Central memory CD8-positive, alpha-beta T cell (primary cell): ENCODE results near the gene SPRED1.

ENCODE experiments used
- ATAC-seq: fragments of 150-1000 bp; cut with Tn5 transposase; replicated peaks from 2 replicates; pipeline ENCODE4 v1.10.0; 2022; ENCODE audit warnings: mild to moderate bottlenecking, moderate FRiP score, moderate number of reproducible peaks; ENCODE audit not compliant: poor library complexity, severe bottlenecking; ENCODE audit errors: extremely low read depth
- DNase-seq, 2 donors: peaks; one replicate each; pipeline ENCODE4 v3.0.0; 2021; ENCODE audit warnings: low spot score in 2 of 2
- H3K27ac Mint-ChIP-seq: one replicate; pipeline ENCODE4 v1.8.0; 2022; ENCODE audit warnings: low read depth, mild to moderate bottlenecking, moderate library complexity, mixed read lengths
- H3K27me3 Mint-ChIP-seq: one replicate; pipeline ENCODE4 v1.8.0; 2022; ENCODE audit warnings: mixed read lengths
- H3K36me3 Mint-ChIP-seq: one replicate; pipeline ENCODE4 v1.8.0; 2022; ENCODE audit warnings: mild to moderate bottlenecking, moderate library complexity, mixed read lengths; ENCODE audit not compliant: insufficient read depth
- H3K4me1 Mint-ChIP-seq: one replicate; pipeline ENCODE4 v1.8.0; 2022; ENCODE audit warnings: mixed read lengths
- H3K4me3 Mint-ChIP-seq: one replicate; pipeline ENCODE4 v1.8.0; 2022; ENCODE audit warnings: mild to moderate bottlenecking, moderate library complexity, mixed read lengths
- H3K9me3 Mint-ChIP-seq: one replicate; pipeline ENCODE4 v1.8.0; 2022; ENCODE audit warnings: mixed read lengths

SPRED1 gene

DNA sequence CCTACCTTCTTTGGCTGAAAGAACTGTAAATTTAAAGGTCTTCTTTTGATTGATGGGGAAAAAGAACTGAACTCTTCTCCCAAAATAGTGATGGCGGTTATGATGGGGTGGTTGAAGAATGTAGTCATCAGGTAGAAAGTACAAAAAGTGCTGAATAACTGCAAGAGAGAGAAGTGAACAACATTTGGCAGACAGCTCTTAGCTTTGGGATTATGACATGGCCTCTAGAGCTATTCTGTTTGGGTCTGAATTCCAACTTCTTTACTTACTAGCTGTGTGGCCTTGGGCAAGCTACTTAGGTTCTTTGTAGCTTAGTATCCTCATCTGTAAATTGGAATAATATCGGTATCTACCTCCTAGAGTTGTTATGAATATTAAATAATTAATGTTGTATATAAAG is 91.7 kb downstream of the SPRED1 start:
- no peak overlapping the region for H3K27ac Mint-ChIP-seq
- DNase-seq: no peak
- H3K9me3 Mint-ChIP-seq: no peaks in the 10 kb centered on the region
- no peaks in the 10 kb centered on the region for H3K27me3 Mint-ChIP-seq
- H3K4me1 Mint-ChIP-seq: no peaks in the 10 kb centered on the region
- no peak overlapping the region for H3K4me3 Mint-ChIP-seq
- peaks cover 4% of the 10 kb centered on the region for H3K36me3 Mint-ChIP-seq
- ATAC-seq: no peak

DNA sequence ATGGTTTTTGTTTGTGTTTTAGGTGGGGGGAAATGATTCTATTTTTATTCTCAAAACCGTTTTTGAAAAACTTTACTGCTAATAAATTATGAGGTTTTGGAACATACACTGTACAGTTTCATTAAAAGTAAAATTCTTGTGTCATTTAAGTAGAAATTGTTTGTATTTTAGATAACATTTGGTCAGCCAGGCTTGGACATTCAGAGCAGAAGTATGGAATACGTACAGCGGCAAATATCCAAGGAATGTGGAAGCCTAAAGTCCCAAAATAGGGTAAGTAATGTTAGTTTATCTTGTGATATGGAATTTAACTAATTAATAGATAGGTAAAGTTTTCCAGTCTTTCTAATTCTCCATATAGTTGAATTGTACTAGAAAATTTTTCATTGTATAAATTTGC is 96.6 kb downstream of the SPRED1 start:
- H3K27me3 Mint-ChIP-seq: no peaks in the 10 kb centered on the region
- H3K4me1 Mint-ChIP-seq: no peaks in the 10 kb centered on the region
- no peak overlapping the region for H3K4me3 Mint-ChIP-seq
- DNase-seq (no peak), ATAC-seq (no peak)
- H3K9me3 Mint-ChIP-seq: no peaks in the 10 kb centered on the region
- no peaks in the 10 kb centered on the region for H3K36me3 Mint-ChIP-seq
- H3K27ac Mint-ChIP-seq: no peak overlapping the region

DNA sequence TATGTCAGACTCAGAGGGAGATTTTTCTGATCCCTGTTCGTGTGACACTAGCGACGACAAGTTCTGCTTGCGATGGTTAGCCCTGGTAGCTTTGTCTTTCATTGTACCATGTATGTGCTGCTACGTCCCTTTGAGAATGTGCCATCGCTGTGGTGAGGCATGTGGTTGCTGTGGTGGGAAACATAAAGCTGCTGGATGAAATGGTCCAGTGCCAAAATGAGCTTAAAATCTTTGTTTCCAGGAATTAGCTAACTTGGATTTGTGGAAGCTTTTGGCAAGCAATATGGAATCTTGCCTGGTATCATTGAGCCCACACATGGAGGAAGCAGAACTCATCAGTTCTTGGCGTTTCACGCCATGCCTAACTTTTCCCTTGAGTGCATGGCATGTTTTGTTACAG is 98.8 kb downstream of the SPRED1 start:
- no peak for DNase-seq
- no peak overlapping the region for H3K27ac Mint-ChIP-seq
- no peaks in the 10 kb centered on the region for H3K36me3 Mint-ChIP-seq
- no peaks in the 10 kb centered on the region for H3K27me3 Mint-ChIP-seq
- no peaks in the 10 kb centered on the region for H3K4me1 Mint-ChIP-seq
- no peak for ATAC-seq
- H3K9me3 Mint-ChIP-seq: no peaks in the 10 kb centered on the region
- no peak overlapping the region for H3K4me3 Mint-ChIP-seq

DNA sequence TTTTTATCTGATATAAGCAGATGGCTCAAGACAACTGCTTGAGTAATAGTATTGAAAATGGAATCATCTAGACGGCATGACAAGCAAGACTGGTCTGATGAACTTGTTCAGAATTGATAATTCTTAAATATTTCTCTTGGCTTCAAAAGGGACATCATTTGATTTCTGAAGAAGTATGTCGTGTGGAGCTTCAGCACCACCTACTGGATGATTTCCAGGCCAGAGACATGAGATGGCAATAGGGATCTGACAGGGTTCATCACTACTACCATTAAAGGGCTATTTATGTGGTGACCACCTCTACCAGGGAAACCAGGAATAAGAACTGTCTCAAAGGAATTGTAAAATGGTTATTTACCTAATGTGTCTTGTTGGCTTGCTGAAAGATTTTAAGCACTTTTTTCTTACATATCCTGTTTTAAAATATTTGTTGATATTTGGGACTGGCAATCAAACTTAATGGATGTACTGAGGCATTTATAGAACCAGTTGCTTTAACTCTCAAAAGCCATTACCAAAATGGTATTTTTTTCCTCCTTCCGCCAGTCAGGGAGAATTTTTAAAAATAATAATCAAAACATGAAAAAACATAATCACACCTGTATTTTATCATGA is 101.8 kb downstream of the SPRED1 start:
- Mint-ChIP-seq H3K4me3 (no peak overlapping the region), H3K36me3 (no peaks in the 10 kb centered on the region), H3K27ac (no peak overlapping the region), H3K4me1 (no peaks in the 10 kb centered on the region), H3K9me3 (no peaks in the 10 kb centered on the region), H3K27me3 (no peaks in the 10 kb centered on the region)
- DNase-seq (peak; percentile 38 to 45), ATAC-seq (no peak)

DNA sequence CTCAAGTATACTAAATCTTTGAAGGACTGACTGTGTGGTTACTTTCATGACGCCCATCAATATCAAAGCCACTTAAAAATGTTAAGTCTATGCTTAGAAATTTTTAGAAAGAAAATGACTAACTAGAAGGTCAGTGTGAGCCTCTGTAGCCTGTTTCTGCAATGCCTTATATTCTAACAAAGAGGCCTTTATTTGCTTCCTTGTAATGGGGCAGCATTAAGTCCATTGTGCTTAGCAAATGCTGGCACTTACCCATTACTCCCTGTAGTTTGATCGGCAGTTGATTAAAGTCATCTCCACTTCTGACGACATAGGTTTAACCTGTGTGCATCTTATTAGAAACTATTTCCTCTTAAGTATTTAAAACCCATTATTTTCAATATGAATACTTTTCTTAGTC is 109.7 kb downstream of the SPRED1 start:
- Mint-ChIP-seq H3K4me1 (no peaks in the 10 kb centered on the region), H3K36me3 (no peaks in the 10 kb centered on the region), H3K27ac (no peak overlapping the region), H3K4me3 (no peak overlapping the region), H3K27me3 (peaks cover 56% of the 10 kb centered on the region), H3K9me3 (no peaks in the 10 kb centered on the region)
- ATAC-seq (no peak), DNase-seq (no peak)

DNA sequence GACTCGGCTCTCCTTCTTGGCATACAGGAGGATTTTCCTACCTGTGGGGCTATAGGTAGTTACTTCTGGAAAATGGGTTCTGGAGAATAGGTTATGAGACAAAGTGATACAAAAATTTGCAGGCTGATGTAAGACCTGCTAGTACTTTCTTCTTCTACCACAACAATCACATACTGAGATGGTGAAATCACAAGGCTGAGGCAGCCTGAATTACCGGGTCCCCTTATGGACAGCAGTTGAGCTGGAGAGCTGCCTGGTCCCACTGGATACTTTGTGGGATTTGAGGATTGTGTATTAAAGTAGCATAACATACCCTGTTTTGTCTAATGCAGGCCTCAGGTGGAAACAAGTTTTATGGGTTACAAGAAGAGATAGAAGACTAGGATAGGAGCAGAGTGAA is 114.8 kb downstream of the SPRED1 start:
- peaks cover 56% of the 10 kb centered on the region for H3K27me3 Mint-ChIP-seq
- H3K27ac Mint-ChIP-seq: no peak overlapping the region
- ATAC-seq (no peak), DNase-seq (no peak)
- no peaks in the 10 kb centered on the region for H3K9me3 Mint-ChIP-seq
- no peaks in the 10 kb centered on the region for H3K4me1 Mint-ChIP-seq
- no peak overlapping the region for H3K4me3 Mint-ChIP-seq
- no peaks in the 10 kb centered on the region for H3K36me3 Mint-ChIP-seq

DNA sequence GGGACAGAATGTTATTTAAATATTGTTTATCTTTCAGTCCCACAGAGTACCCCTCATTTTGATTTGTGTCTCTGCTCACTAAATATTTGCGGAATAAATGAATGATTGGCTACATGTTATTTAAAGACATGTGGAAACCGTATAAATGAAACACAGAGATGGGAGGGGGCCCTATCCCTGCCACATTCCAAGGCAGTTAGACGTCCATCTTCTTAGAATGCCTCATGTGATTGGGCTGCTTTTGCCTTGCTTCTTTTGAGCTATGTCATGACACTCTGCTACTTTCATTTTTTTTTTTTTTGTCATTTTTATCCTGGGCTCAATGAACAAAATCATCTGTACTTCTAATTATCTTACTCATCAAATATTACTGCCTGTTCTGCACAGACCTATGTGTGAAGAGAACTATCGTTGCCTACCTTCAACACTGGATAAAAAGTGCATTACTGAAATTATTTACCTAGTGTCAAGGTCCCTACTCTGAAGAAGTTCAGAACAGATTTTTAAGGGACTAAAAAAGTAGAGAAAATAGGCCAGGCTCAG is 117.4 kb downstream of the SPRED1 start:
- ATAC-seq: no peak
- Mint-ChIP-seq H3K4me1 (no peaks in the 10 kb centered on the region), H3K9me3 (no peaks in the 10 kb centered on the region), H3K36me3 (no peaks in the 10 kb centered on the region), H3K4me3 (no peak overlapping the region), H3K27ac (no peak overlapping the region), H3K27me3 (peaks cover 55% of the 10 kb centered on the region)
- no peak for DNase-seq

DNA sequence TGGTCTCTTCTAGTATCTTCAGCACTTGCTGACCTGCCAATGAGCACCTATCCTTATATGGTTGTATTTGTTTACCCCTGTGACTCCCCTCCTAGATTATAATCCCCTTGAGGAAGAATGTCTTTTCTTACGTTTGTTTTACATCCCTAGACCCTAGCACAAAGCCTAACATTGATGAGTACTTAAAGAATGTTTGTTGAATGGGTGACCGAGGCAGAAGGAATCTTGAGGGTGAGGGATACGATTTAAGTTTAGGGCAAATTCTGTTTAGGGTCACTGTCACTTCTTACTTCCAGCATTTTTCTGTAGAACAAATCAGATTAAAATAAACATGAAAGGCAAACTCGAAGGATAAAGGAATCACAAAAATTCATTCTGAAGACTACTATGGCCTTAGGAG is 120.4 kb downstream of the SPRED1 start:
- H3K36me3 Mint-ChIP-seq: no peaks in the 10 kb centered on the region
- H3K27me3 Mint-ChIP-seq: peaks cover 51% of the 10 kb centered on the region
- no peak overlapping the region for H3K27ac Mint-ChIP-seq
- H3K4me1 Mint-ChIP-seq: no peaks in the 10 kb centered on the region
- H3K9me3 Mint-ChIP-seq: no peaks in the 10 kb centered on the region
- ATAC-seq: no peak
- H3K4me3 Mint-ChIP-seq: no peak overlapping the region
- no peak for DNase-seq

DNA sequence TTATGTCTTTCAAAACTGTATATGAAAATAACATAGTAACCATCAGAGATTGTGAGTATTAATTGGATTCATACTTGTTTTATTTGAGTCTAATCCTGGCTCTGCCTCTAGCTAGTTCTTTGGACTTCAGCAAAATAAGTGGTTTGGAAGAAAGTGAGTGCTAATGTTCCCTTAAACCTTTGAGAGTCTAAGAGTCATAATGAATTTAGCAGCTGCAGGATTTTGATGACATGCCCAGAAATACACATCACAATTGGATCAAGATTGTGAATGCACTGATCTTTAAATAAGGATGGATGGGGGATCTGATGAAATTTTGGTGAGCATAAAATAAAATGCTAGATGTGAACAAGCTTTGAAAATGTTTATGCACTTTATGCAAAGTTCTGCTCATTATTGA is 121.4 kb downstream of the SPRED1 start:
- Mint-ChIP-seq H3K36me3 (no peaks in the 10 kb centered on the region), H3K27me3 (peaks cover 57% of the 10 kb centered on the region), H3K4me1 (no peaks in the 10 kb centered on the region), H3K27ac (no peak overlapping the region), H3K9me3 (no peaks in the 10 kb centered on the region), H3K4me3 (no peak overlapping the region)
- DNase-seq (no peak), ATAC-seq (no peak)

DNA sequence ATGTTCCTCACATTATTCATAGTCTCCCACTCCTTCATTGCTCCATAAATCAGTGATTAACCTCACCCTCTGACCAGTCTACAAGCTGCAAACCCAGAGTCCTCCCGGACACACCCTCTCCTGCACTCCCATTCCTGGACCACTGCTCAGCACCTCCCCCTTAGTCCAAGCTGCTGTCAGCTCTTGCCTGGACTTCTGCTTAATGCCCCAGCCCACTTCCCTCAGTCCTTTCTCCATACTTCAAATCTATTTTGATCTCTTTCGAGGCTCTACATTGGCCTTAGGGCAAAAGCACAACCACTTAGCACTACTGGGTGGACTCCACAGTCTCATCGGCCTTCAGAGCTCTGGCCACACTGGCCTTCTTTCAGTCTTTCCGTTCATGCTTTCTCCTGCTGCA is 121.9 kb downstream of the SPRED1 start:
- ATAC-seq: no peak
- no peak for DNase-seq
- Mint-ChIP-seq H3K27me3 (peaks cover 62% of the 10 kb centered on the region), H3K9me3 (no peaks in the 10 kb centered on the region), H3K27ac (no peak overlapping the region), H3K4me3 (no peak overlapping the region), H3K4me1 (no peaks in the 10 kb centered on the region), H3K36me3 (no peaks in the 10 kb centered on the region)

DNA sequence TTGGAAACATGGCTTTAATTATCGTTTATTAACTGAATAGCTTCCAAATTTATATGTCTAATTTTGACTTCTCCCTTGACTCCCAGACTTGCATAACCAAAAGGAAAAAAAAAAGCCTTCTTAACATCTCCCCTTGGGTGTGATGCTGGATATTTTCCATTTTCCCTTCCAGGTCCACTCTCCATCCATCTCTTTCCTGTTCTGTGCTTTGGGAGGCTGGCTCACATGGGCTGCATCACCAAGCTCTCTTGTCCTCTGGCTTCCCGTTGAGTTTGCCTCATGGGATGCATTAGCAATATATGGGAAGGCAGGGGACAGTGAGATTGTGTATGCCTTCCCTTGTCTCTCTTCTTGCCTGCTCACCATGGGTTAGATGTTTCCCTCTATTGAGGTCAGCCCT is 123.4 kb downstream of the SPRED1 start:
- Mint-ChIP-seq H3K27me3 (peaks cover 77% of the 10 kb centered on the region), H3K27ac (no peak overlapping the region), H3K36me3 (no peaks in the 10 kb centered on the region), H3K4me1 (no peaks in the 10 kb centered on the region), H3K4me3 (no peak overlapping the region), H3K9me3 (no peaks in the 10 kb centered on the region)
- ATAC-seq: no peak
- DNase-seq: no peak

DNA sequence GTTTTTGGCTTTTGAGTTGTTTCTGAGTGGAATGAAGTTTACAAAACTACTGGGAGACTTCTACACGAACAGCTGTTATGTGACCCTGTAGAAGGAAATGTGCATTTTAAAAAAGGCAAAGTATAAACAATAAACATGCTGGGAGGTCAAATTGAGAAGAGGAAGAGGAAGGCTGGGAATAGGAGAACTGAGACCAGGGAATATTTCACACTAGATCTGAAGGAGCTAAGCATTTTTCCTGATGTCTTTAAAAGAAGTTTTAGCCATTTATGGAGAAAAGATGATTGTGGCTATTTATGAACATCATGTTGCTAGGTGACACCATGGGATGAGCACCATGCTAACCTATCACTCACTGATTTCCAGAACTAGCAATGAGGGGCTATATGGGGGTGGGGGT is 125.0 kb downstream of the SPRED1 start:
- DNase-seq (no peak), ATAC-seq (no peak)
- H3K27ac Mint-ChIP-seq: no peak overlapping the region
- H3K9me3 Mint-ChIP-seq: no peaks in the 10 kb centered on the region
- H3K4me3 Mint-ChIP-seq: no peak overlapping the region
- peaks cover 88% of the 10 kb centered on the region for H3K27me3 Mint-ChIP-seq
- H3K36me3 Mint-ChIP-seq: no peaks in the 10 kb centered on the region
- no peaks in the 10 kb centered on the region for H3K4me1 Mint-ChIP-seq

DNA sequence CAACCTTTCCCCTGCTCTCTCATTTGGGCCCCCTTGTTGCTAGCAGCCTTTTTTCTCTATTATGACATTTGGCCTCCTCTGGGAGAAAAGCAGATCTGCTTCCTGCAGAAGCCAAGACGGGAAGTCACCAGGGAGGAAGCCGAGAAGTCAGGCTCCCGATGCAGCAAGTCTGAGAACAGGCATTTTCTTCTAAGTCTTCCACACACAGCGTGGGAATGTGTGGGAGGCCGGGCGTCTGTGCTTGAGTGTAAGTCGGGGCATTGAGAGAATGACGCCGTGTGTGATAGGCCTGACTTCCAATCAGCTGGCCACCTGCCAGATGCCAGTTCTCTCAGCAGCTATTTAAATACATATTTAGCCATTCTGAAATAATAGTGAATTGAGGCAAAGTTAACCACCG is 125.5 kb downstream of the SPRED1 start:
- ATAC-seq (no peak), DNase-seq (no peak)
- Mint-ChIP-seq H3K4me3 (no peak overlapping the region), H3K27ac (no peak overlapping the region), H3K36me3 (no peaks in the 10 kb centered on the region), H3K27me3 (peaks cover 85% of the 10 kb centered on the region), H3K4me1 (no peaks in the 10 kb centered on the region), H3K9me3 (no peaks in the 10 kb centered on the region)
